Measurements from ENCODE around the gene ARSJ.

ARSJ gene

GRCh38 chr4:113873508-113873907, 105.9 kb downstream of the ARSJ start:
- no peak for TF ChIP-seq CTCF (IDR thresholded peaks at IDR 0.05; ENCODE audit: borderline replicate concordance, control extremely low read depth, extremely low read depth, insufficient read depth, missing control alignments)
- DNase-seq (ENCODE audit: low spot score) = no peak
- in situ Hi-C loops (cut with MboI; ENCODE audit: low sequenced_read_pairs, unreplicated experiment) = no loop called here

GRCh38 chr4:113872426-113873260, 106.8 kb downstream of the ARSJ start:
- in situ Hi-C loops (cut with MboI; ENCODE audit: low sequenced_read_pairs, unreplicated experiment) = no loop called here
- no peak for DNase-seq (ENCODE audit: low spot score)
- no peak for TF ChIP-seq CTCF (IDR thresholded peaks at IDR 0.05; ENCODE audit: borderline replicate concordance, control extremely low read depth, extremely low read depth, insufficient read depth, missing control alignments)

GRCh38 chr4:113871080-113871479, 108.4 kb downstream of the ARSJ start:
- TF ChIP-seq CTCF (IDR thresholded peaks at IDR 0.05; ENCODE audit: borderline replicate concordance, control extremely low read depth, extremely low read depth, insufficient read depth, missing control alignments) = no peak
- no peak for DNase-seq (ENCODE audit: low spot score)
- in situ Hi-C loops (cut with MboI; ENCODE audit: low sequenced_read_pairs, unreplicated experiment) = no loop called here

GRCh38 chr4:113869743-113870375, 109.6 kb downstream of the ARSJ start:
- TF ChIP-seq CTCF (IDR thresholded peaks at IDR 0.05; ENCODE audit: borderline replicate concordance, control extremely low read depth, extremely low read depth, insufficient read depth, missing control alignments) = no peak
- in situ Hi-C loops (cut with MboI; ENCODE audit: low sequenced_read_pairs, unreplicated experiment) = no loop called here

GRCh38 chr4:113866611-113867010, 112.8 kb downstream of the ARSJ start:
- in situ Hi-C loops (cut with MboI; ENCODE audit: low sequenced_read_pairs, unreplicated experiment) = no loop called here
- TF ChIP-seq CTCF (IDR thresholded peaks at IDR 0.05; ENCODE audit: borderline replicate concordance, control extremely low read depth, extremely low read depth, insufficient read depth, missing control alignments) = no peak
- DNase-seq (ENCODE audit: low spot score) = no peak

More at GRCh38 chr4:113869743-113870375, 109.6 kb downstream of the ARSJ start:
- peak; percentile 33 for DNase-seq (ENCODE audit: low spot score)

- in situ Hi-C loops (cut with MboI; ENCODE audit: low sequenced_read_pairs, unreplicated experiment) = no loop called here
- no peak for TF ChIP-seq CTCF (IDR thresholded peaks at IDR 0.05; ENCODE audit: borderline replicate concordance, control extremely low read depth, extremely low read depth, insufficient read depth, missing control alignments)
- no peak for DNase-seq (ENCODE audit: low spot score)
Measured at GRCh38 chr4:113858924-113859323, 120.5 kb downstream of the ARSJ start.
